OCI-LY1 (cell line): ENCODE measurements around the gene DOK4.

Experiments
- H2AFZ ChIP-seq: fragments of 200-600 bp; sonication (generic), shearing (Covaris generic); 2 replicates; pipeline ENCODE4 v1.6.0; 2014; ENCODE audit warnings: antibody characterized with exemption, mild to moderate bottlenecking, low read length
- H3F3A ChIP-seq: fragments of 200-600 bp; sonication (generic), shearing (Covaris generic); 2 replicates; pipeline ENCODE4 v1.6.0; 2014; ENCODE audit warnings: mild to moderate bottlenecking, antibody characterized with exemption, low read length, moderate library complexity; ENCODE audit not compliant: insufficient read depth
- H3K27ac ChIP-seq: fragments of 200-600 bp; sonication (generic); 2 replicates; pipeline ENCODE4 v1.5.1; 2014; ENCODE audit warnings: low read length, mixed run types, mild to moderate bottlenecking, low read depth; ENCODE audit not compliant: poor library complexity, severe bottlenecking
- H3K27me3 ChIP-seq: fragments of 200-600 bp; sonication (generic); 2 replicates; pipeline ENCODE4 v1.6.0; 2014; ENCODE audit warnings: antibody characterized with exemption, mild to moderate bottlenecking, low read length, moderate library complexity; ENCODE audit not compliant: insufficient read depth
- H3K36me3 ChIP-seq: fragments of 200-600 bp; sonication (generic); 2 replicates; pipeline ENCODE4 v1.6.1; 2014; ENCODE audit warnings: mild to moderate bottlenecking, antibody characterized with exemption, low read length, moderate library complexity, mixed read lengths; ENCODE audit not compliant: insufficient read depth
- H3K4me1 ChIP-seq: fragments of 200-600 bp; sonication (generic); 2 replicates; pipeline ENCODE4 v1.5.1; 2014; ENCODE audit warnings: mild to moderate bottlenecking, low read length, moderate library complexity; ENCODE audit not compliant: insufficient read depth, severe bottlenecking
- H3K4me2 ChIP-seq: fragments of 200-600 bp; sonication (generic), shearing (Covaris generic); 2 replicates; pipeline ENCODE4 v1.6.1; 2014; ENCODE audit warnings: low read length
- H3K4me3 ChIP-seq: fragments of 200-600 bp; sonication (generic); 2 replicates; pipeline ENCODE4 v1.5.1; 2014; ENCODE audit warnings: low read length, low read depth, mild to moderate bottlenecking, mixed read lengths; ENCODE audit not compliant: poor library complexity, severe bottlenecking
- H3K79me2 ChIP-seq: fragments of 200-600 bp; shearing (Covaris generic); 2 replicates; pipeline ENCODE4 v1.6.1; 2016; ENCODE audit warnings: mixed run types, low read length, mixed read lengths; ENCODE audit not compliant: insufficient read depth
- H3K9ac ChIP-seq: fragments of 200-600 bp; sonication (generic), shearing (Covaris generic); 2 replicates; pipeline ENCODE4 v1.6.1; 2014; ENCODE audit warnings: mild to moderate bottlenecking, low read length, mixed read lengths
- H3K9me2 ChIP-seq: fragments of 200-600 bp; sonication (generic), shearing (Covaris generic); 2 replicates; pipeline ENCODE4 v1.6.1; 2014; ENCODE audit warnings: low read depth, mild to moderate bottlenecking, low read length, mixed read lengths
- H3K9me3 ChIP-seq: fragments of 200-600 bp; shearing (Covaris generic); 2 replicates; pipeline ENCODE4 v1.6.1; 2014; ENCODE audit warnings: low read length, mixed read lengths
- H4K20me1 ChIP-seq: fragments of 200-600 bp; sonication (generic), shearing (Covaris generic); 2 replicates; pipeline ENCODE4 v1.6.0; 2016; ENCODE audit warnings: mild to moderate bottlenecking, low read length; ENCODE audit not compliant: insufficient read depth
- EZH2 ChIP-seq: fragments of 200-600 bp; sonication (generic), shearing (Covaris generic); IDR thresholded peaks from 2 replicates; pipeline ENCODE4 v1.8.0; 2017; ENCODE audit warnings: borderline replicate concordance, mixed run types, mild to moderate bottlenecking, antibody characterized with exemption, low read length, moderate library complexity, mixed read lengths
- TF ChIP-seq, protein P1 (sequence below): fragments of 200-600 bp; sonication (generic), shearing (Covaris generic); IDR thresholded peaks from 2 replicates; pipeline ENCODE4 v1.5.1; 2017; ENCODE audit warnings: mild to moderate bottlenecking, antibody characterized with exemption, low read length, moderate library complexity, mixed read lengths

The DOK4 gene

DNA sequence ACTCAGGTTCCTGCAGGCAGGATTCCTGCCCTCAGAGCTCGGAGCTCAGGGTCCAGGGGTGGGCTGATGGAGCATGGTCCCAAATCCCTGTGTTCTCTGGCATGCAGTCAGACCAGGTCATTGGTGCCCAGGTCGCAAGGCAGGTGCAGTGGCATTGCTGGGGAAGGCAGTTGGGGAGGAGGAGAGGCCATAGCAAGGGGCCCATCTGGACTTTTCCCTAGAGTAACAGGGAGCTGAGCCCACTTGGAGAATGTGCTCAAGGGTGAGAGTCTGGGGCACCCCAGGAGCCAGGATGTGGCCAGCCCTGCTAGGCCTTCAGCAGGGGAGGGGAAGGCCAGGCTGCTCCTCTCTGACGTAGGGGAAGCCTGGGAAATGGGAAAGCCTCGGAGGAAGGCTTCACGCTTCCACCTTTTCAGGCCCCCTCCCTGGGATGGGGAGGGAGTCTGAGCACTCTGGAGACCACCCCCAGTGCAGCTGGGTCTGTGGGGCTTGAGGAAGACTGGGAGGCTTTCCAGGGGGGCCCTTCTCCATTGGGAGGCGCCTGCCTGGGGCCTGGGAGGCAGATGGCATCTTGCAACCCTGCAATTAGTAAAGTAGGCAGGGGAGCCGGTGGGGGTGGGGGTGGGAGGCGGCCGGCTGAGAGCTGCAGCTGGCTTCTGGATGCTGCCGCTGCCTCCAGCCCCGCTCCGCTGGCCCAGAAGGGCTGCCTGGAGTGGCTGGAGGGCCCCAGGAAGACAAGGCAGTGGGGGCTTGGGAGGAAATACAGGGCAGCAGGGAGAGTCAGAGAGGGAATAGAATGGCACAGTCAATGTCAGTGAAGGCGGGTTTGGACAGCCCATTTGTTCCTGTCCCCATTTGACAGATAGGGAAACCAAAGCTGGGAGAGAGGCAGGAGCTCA, 21.1 kb upstream of the DOK4 start:
- H3K9me3 ChIP-seq: no peaks in the 10 kb centered on the region
- no peaks in the 10 kb centered on the region for H3K4me1 ChIP-seq
- H3F3A ChIP-seq: no peaks in the 10 kb centered on the region
- no peaks in the 10 kb centered on the region for H4K20me1 ChIP-seq
- H3K36me3 ChIP-seq: no peaks in the 10 kb centered on the region
- no peak overlapping the region for H3K4me3 ChIP-seq
- H2AFZ ChIP-seq: no peak overlapping the region
- no peaks in the 10 kb centered on the region for H3K9me2 ChIP-seq
- TF ChIP-seq, protein P1, sequence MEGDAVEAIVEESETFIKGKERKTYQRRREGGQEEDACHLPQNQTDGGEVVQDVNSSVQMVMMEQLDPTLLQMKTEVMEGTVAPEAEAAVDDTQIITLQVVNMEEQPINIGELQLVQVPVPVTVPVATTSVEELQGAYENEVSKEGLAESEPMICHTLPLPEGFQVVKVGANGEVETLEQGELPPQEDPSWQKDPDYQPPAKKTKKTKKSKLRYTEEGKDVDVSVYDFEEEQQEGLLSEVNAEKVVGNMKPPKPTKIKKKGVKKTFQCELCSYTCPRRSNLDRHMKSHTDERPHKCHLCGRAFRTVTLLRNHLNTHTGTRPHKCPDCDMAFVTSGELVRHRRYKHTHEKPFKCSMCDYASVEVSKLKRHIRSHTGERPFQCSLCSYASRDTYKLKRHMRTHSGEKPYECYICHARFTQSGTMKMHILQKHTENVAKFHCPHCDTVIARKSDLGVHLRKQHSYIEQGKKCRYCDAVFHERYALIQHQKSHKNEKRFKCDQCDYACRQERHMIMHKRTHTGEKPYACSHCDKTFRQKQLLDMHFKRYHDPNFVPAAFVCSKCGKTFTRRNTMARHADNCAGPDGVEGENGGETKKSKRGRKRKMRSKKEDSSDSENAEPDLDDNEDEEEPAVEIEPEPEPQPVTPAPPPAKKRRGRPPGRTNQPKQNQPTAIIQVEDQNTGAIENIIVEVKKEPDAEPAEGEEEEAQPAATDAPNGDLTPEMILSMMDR: no peak
- no peak overlapping the region for H3K27ac ChIP-seq
- H3K4me2 ChIP-seq: no peak overlapping the region
- peaks cover 8% of the 10 kb centered on the region; the same call in 1 of the 2 replicates for H3K27me3 ChIP-seq
- no peak overlapping the region for H3K9ac ChIP-seq
- H3K79me2 ChIP-seq: no peaks in the 10 kb centered on the region

DNA sequence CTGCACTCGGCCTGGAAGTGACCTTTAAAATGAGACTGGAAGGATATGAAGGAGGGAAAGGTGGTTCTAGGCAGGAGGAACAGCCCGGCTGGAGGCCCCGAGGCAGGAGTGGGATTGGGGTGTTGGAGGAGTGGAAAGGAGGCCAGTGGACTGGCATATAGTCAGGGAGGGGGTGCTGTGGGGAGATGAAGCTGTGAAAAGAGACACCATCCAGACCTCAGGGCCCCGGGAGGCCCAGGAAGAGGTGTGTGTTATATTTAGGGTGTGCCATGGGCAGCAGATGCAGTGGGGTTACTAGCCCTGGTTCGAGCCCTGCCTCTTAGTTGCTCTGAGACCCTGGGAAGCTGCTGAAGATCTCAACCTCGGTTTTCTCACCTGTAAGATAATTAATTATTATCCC, 18.9 kb upstream of the DOK4 start:
- no peak overlapping the region for H2AFZ ChIP-seq
- no peaks in the 10 kb centered on the region for H3K36me3 ChIP-seq
- H3F3A ChIP-seq: no peaks in the 10 kb centered on the region
- no peaks in the 10 kb centered on the region for H3K79me2 ChIP-seq
- no peaks in the 10 kb centered on the region for H3K9me2 ChIP-seq
- H3K9me3 ChIP-seq: no peaks in the 10 kb centered on the region
- no peaks in the 10 kb centered on the region for H3K4me1 ChIP-seq
- H3K27ac ChIP-seq: no peak overlapping the region
- no peaks in the 10 kb centered on the region for H4K20me1 ChIP-seq
- no peak overlapping the region for H3K4me3 ChIP-seq
- TF ChIP-seq EZH2: no peak
- TF ChIP-seq, protein P1: no peak
- peaks cover 9% of the 10 kb centered on the region; the same call in 1 of the 2 replicates for H3K27me3 ChIP-seq
- no peak overlapping the region for H3K4me2 ChIP-seq
- no peak overlapping the region for H3K9ac ChIP-seq

DNA sequence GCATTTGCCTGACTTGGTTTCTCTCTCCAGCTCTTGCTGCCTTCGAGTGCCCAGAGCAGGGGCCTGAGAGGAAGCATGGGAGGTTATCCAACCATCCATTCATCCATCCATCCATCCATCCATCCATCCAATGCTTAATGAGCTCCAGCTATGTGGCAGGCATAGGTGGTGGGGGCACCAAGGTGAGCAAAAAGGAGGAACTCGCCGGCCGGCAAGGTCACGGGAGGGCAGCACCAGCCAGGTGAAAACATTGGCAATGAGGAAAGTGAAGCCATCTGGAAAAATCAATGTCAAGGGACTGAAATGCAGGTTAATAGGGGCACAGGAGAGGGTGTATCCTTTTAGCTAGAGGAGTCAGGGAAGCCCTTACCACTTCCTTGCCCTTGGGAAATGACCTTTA, 18.2 kb upstream of the DOK4 start:
- no peaks in the 10 kb centered on the region for H3K9me3 ChIP-seq
- no peak overlapping the region for H3K27ac ChIP-seq
- peaks cover 9% of the 10 kb centered on the region; the same call in 1 of the 2 replicates for H3K27me3 ChIP-seq
- H4K20me1 ChIP-seq: no peaks in the 10 kb centered on the region
- no peak overlapping the region for H3K9ac ChIP-seq
- H3K4me3 ChIP-seq: no peak overlapping the region
- no peak overlapping the region for H3K4me2 ChIP-seq
- H3K9me2 ChIP-seq: no peaks in the 10 kb centered on the region
- no peaks in the 10 kb centered on the region for H3K79me2 ChIP-seq
- H3K36me3 ChIP-seq: no peaks in the 10 kb centered on the region
- TF ChIP-seq, protein P1: no peak
- TF ChIP-seq EZH2: no peak
- H2AFZ ChIP-seq: no peak overlapping the region
- no peaks in the 10 kb centered on the region for H3F3A ChIP-seq
- H3K4me1 ChIP-seq: no peaks in the 10 kb centered on the region
